H1 (cell line): ENCODE data around the gene LHB.

ENCODE experiments used
- CEBPB ChIP-seq: IDR thresholded peaks from 2 replicates; pipeline ENCODE4 v1.6.1; 2012; ENCODE audit warnings: low read depth, low read length
- CHD2 ChIP-seq: IDR thresholded peaks from 2 replicates; pipeline ENCODE4 v1.6.1; 2012; ENCODE audit warnings: low read length, improper control_type of control experiment
- KDM1A ChIP-seq: fragments of 200-600, 300-600 bp; sonication (generic); IDR thresholded peaks from 2 replicates; pipeline ENCODE4 v1.7.1; 2016; ENCODE audit warnings: mild to moderate bottlenecking, low read length, borderline replicate concordance
- POLR2A ChIP-seq, 2 experiments: IDR thresholded peaks; 1 replicate in 1 of 2; 2 replicates in 1 of 2; pipeline ENCODE4 v1.6.1; 2011; ENCODE audit warnings: low read depth in 2 of 2, low read length in 2 of 2, mild to moderate bottlenecking in 2 of 2; ENCODE audit errors: control extremely low read depth in 1 of 2
- TF ChIP-seq, protein P1 (sequence below), 3 experiments: IDR thresholded peaks; 1 replicate in 2 of 3; 2 replicates in 1 of 3; pipeline versions ENCODE4 v1.5.1 to v1.6.1; 2011; ENCODE audit warnings: low read length in 3 of 3, mild to moderate bottlenecking in 3 of 3, inconsistent platforms in 2 of 3, low read depth in 1 of 3, moderate library complexity in 1 of 3; ENCODE audit not compliant: insufficient read depth in 1 of 3; ENCODE audit errors: control extremely low read depth in 1 of 3
- TF ChIP-seq, protein P2 (sequence below): IDR thresholded peaks from 2 replicates; pipeline ENCODE4 v1.6.1; 2011; ENCODE audit warnings: low read length, improper control_type of control experiment

DNA sequence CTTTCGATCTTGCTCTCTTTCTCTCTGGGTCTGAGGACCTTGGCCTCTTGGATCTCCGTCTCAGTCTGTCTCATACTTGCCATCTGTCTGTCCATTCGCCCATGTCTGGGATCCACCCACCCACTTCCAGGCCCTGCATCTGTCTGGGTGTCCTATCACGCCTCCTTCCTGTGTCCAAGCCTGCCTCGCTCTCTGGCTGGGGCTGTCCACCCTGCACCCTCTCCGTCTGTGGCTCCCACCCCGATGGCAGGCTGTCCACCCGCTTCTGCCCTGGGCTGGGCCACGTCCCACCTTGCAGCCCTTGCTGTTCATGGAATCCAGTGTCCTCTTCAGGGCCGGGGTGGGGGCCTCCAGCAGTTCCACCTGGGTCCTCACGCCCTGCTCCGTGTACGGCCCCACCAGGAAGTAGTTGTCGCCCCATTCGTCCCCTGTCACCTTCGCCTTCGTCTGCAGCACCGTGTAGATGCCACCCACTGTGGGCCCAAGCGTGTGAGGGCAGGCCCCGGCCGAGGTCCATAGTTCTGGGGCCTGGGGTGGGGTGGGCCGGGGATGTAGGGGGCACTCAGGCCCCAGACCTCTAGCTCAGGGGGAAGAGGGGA is 25.8 kb downstream of the LHB start:
- TF ChIP-seq, protein P1, sequence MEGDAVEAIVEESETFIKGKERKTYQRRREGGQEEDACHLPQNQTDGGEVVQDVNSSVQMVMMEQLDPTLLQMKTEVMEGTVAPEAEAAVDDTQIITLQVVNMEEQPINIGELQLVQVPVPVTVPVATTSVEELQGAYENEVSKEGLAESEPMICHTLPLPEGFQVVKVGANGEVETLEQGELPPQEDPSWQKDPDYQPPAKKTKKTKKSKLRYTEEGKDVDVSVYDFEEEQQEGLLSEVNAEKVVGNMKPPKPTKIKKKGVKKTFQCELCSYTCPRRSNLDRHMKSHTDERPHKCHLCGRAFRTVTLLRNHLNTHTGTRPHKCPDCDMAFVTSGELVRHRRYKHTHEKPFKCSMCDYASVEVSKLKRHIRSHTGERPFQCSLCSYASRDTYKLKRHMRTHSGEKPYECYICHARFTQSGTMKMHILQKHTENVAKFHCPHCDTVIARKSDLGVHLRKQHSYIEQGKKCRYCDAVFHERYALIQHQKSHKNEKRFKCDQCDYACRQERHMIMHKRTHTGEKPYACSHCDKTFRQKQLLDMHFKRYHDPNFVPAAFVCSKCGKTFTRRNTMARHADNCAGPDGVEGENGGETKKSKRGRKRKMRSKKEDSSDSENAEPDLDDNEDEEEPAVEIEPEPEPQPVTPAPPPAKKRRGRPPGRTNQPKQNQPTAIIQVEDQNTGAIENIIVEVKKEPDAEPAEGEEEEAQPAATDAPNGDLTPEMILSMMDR (IDR thresholded peaks at IDR 0.05; ENCODE audit: control extremely low read depth in 1 of 3, insufficient read depth in 1 of 3, low read depth in 1 of 3, low read length in 3 of 3): no peak
- TF ChIP-seq, protein P2, sequence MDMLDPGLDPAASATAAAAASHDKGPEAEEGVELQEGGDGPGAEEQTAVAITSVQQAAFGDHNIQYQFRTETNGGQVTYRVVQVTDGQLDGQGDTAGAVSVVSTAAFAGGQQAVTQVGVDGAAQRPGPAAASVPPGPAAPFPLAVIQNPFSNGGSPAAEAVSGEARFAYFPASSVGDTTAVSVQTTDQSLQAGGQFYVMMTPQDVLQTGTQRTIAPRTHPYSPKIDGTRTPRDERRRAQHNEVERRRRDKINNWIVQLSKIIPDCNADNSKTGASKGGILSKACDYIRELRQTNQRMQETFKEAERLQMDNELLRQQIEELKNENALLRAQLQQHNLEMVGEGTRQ: no peak
- no peak for TF ChIP-seq KDM1A
- no peak for TF ChIP-seq CHD2
- no peak for TF ChIP-seq CEBPB
- no peak for TF ChIP-seq POLR2A (IDR thresholded peaks at IDR 0.05; ENCODE audit: control extremely low read depth in 1 of 2, low read depth in 2 of 2, low read length in 2 of 2)
